GM18907 (cell line): ENCODE measurements around the gene EGFR.

ENCODE experiments used
- ATAC-seq: cut with Tn5 transposase; IDR thresholded peaks from one replicate; pipeline ENCODE4 v1.9.1; 2021; ENCODE audit warnings: mild to moderate bottlenecking, moderate library complexity; ENCODE audit not compliant: unreplicated experiment

Gene EGFR

GRCh38 chr7:55237156-55237893, 218.5 kb downstream of the EGFR start:
- ATAC-seq = no peak

GRCh38 chr7:55239406-55239805, 220.6 kb downstream of the EGFR start:
- ATAC-seq = no peak

- no peak for ATAC-seq
Observed at GRCh38 chr7:55240418-55241142, 221.8 kb downstream of the EGFR start.

- ATAC-seq = no peak
Observed at GRCh38 chr7:55241958-55242357, 223.1 kb downstream of the EGFR start.

GRCh38 chr7:55242613-55243012, 223.8 kb downstream of the EGFR start:
- no peak for ATAC-seq

GRCh38 chr7:55244006-55244745, 225.4 kb downstream of the EGFR start:
- no peak for ATAC-seq

- no peak for ATAC-seq
Observed at GRCh38 chr7:55245271-55245723, 226.5 kb downstream of the EGFR start.

GRCh38 chr7:55246171-55246570, 227.4 kb downstream of the EGFR start:
- no peak for ATAC-seq

- no peak for ATAC-seq
Observed at GRCh38 chr7:55247428-55247827, 228.6 kb downstream of the EGFR start.

- ATAC-seq = no peak
Observed at GRCh38 chr7:55248526-55248925, 229.7 kb downstream of the EGFR start.

- ATAC-seq = no peak
Observed at GRCh38 chr7:55249332-55249731, 230.5 kb downstream of the EGFR start.

- ATAC-seq = no peak
Observed at GRCh38 chr7:55250313-55250712, 231.5 kb downstream of the EGFR start.

GRCh38 chr7:55251313-55251712, 232.5 kb downstream of the EGFR start:
- no peak for ATAC-seq

GRCh38 chr7:55251911-55252310, 233.1 kb downstream of the EGFR start:
- ATAC-seq = no peak

- ATAC-seq = no peak
Observed at GRCh38 chr7:55252386-55252785, 233.6 kb downstream of the EGFR start.

GRCh38 chr7:55253188-55253587, 234.4 kb downstream of the EGFR start:
- no peak for ATAC-seq

- ATAC-seq = no peak
Observed at GRCh38 chr7:55254242-55254595, 235.4 kb downstream of the EGFR start.

- ATAC-seq = peak; percentile 81
Observed at GRCh38 chr7:55254596-55255495, 236.0 kb downstream of the EGFR start.

- peak; percentile 90 for ATAC-seq
Observed at GRCh38 chr7:55255496-55256445, 237.0 kb downstream of the EGFR start.

GRCh38 chr7:55258631-55259030, 239.8 kb downstream of the EGFR start:
- ATAC-seq = no peak
